Heart left ventricle (tissue), 16 donors: ENCODE measurements around the gene NFE2. TPM values are rescaled to one million over a fixed set of nuclear protein-coding genes. Genes with fewer than 3 reads are reported as not detected.

Experiments used
- ATAC-seq, 4 donors: fragments of 200-7000 bp; cut with Tn5 transposase; one replicate each; pipeline ENCODE4 v1.9.1; 2020 to 2022; ENCODE audit warnings: moderate library complexity in 4 of 4, mild to moderate bottlenecking in 3 of 4, moderate number of reproducible peaks in 1 of 4
- DNase-seq, 5 donors: peaks; one replicate each; pipeline ENCODE4 v3.0.0-alpha.2; 2020
- H3K27ac ChIP-seq, 12 donors: fragments of 200-600 bp; sonication (generic) in 4 of 12; one replicate each; pipeline versions ENCODE4 v1.5.0 to v1.8.0; 2016 to 2022; ENCODE audit warnings: mild to moderate bottlenecking in 2 of 12
- H3K27me3 ChIP-seq, 9 donors: fragments of 200-600 bp; sonication (generic) in 2 of 9; one replicate each; pipeline versions ENCODE4 v1.5.1 to v1.8.0; 2016 to 2022; ENCODE audit warnings: mild to moderate bottlenecking in 3 of 9
- H3K36me3 ChIP-seq, 9 donors: fragments of 200-600 bp; sonication (generic) in 2 of 9; one replicate each; pipeline versions ENCODE4 v1.5.0 to v1.8.0; 2018 to 2022; ENCODE audit warnings: mild to moderate bottlenecking in 2 of 9
- H3K4me1 ChIP-seq, 12 donors: fragments of 200-600 bp; sonication (generic) in 4 of 12; one replicate each; pipeline versions ENCODE4 v1.5.0 to v1.8.0; 2016 to 2022; ENCODE audit warnings: mild to moderate bottlenecking in 3 of 12
- H3K4me3 ChIP-seq, 12 donors: fragments of 200-600 bp; sonication (generic) in 4 of 12; one replicate each; pipeline versions ENCODE4 v1.5.0 to v1.8.0; 2017 to 2022; ENCODE audit warnings: mild to moderate bottlenecking in 9 of 12, moderate library complexity in 4 of 12
- H3K9me3 ChIP-seq, 12 donors: fragments of 200-600 bp; sonication (generic) in 4 of 12; one replicate each; pipeline versions ENCODE4 v1.5.0 to v1.8.0; 2016 to 2022; ENCODE audit warnings: mild to moderate bottlenecking in 1 of 12
- POLR2A ChIP-seq, 2 donors: fragments of 450-650 bp; IDR thresholded peaks; one replicate each; pipeline ENCODE4 v1.6.1; 2017; ENCODE audit warnings: antibody characterized with exemption in 2 of 2, mild to moderate bottlenecking in 2 of 2, moderate library complexity in 2 of 2
- WGBS, 4 donors: extraction: QIAGEN DNeasy Blood & Tissue Kit in 2 of 4; methylation state at CpG; one replicate each; pipeline versions ENCODE4 v1.1.5 to v1.1.7; 2013 to 2018; 5-methylcytosine and 5-hydroxymethylcytosine counted together
- intact Hi-C, 10 donors: fragments of 100-400 bp; cut with DNase I; formaldehyde crosslinking; loops; one replicate each; pipeline versions ENCODE4 v1.11.1 to v1.14.2; 2022
- polyA plus RNA-seq, 2 donors: library from polyadenylated mRNA; stranded (reverse); fragments of 200-250 nt; gene quantifications; one replicate each; pipeline ENCODE4 v1.2.3, GENCODE V29; 2013
- total RNA-seq, 9 donors: library from RNA; depleted of rRNA in 2 of 9; stranded (reverse); fragments of >200 nt in 2 of 9; fragmentation: NEBNext Ultra II Directional in 3 of 9; extraction: Animal tissue kit (Norgen Biotek cat#: 25700) in 3 of 9; gene quantifications; one replicate each; pipeline versions ENCODE4 v1.1.0 to v1.2.4, GENCODE V29; 2016 to 2023
- TF ChIP-seq, protein P1 (sequence below), 12 donors: fragments of 200-600 bp; sonication (generic) in 4 of 12; IDR thresholded peaks; one replicate each; pipeline versions ENCODE4 v1.5.0 to v1.8.0; 2018 to 2022; ENCODE audit warnings: antibody characterized with exemption in 12 of 12, mild to moderate bottlenecking in 5 of 12
- donor health status: ischemic (EF 13 %, LVEDD 7.1; RV severe dilation, severe dysfunction).
- donor health status: healthy with polysubstance abuse.
- donor health status: DM: no; HTN: yes; CAD: no.
- donor health status: DM: no; HTN: no; CAD: no.
- donor health status: ischemic (EF 25% LVEDD 6.9; RV normal size, moderate dysfunction).
- donor health status: ischemic (EF 25% LVEDD 5.7; RV mildly dilated, moderate dysfunction).
- donor health status: healthy.
- donor health status: DM: yes; HTN: yes; CAD: no.
- donor health status: ischemic (EF 35%, LVEDD 5.7; RV mildly dilated, moderate dysfunction).
- donor health status: nonischemic (EF 11% LVEDD 7.7; RV severe dilation, severe dysfunction).
- donor health status: DM: yes; HTN: yes; CAD: no.
- donor health status: PGD.
- donor health status: ischemic (EF 29% LVEDD 5.4; RV normal size, mild dysfunction).
- donor health status: nonischemic (EF 23%, LVEDD 6.1; RV moderate dilation, normal function).

The NFE2 gene
- total and polyA plus RNA-seq, 11 donors: 0.21 to 1.7 (median 0.51) TPM; not detected in 2

DNA sequence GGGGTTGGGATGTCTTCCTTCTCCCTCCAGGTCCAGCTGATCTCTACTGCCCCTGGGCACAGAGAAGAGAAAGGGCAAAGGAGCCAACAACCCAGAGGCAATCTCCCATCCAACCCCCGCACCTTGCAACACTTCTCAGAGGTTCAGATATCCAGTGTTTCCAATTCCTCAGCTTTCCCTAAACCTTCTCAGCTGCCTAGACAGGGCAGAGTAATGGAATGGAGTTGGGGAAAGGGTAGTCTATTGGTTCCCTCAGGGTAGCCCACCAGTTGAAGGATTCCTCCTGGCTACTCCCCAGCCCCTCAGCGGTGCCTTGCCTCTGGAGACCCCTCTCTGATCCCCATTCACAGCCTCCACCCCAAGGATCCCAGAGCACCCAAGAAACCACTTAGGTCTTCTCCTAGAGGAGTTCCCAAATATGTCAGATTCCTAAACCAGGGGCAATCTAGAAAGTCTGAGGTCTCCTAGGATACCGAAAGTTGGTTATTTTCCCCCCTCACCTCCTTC, 537 bp downstream of the NFE2 start:
- H3K4me1 ChIP-seq: peaks cover 0 to 59% (median 7%) of the 10 kb centered on the region in 12 donors
- TF ChIP-seq, protein P1, sequence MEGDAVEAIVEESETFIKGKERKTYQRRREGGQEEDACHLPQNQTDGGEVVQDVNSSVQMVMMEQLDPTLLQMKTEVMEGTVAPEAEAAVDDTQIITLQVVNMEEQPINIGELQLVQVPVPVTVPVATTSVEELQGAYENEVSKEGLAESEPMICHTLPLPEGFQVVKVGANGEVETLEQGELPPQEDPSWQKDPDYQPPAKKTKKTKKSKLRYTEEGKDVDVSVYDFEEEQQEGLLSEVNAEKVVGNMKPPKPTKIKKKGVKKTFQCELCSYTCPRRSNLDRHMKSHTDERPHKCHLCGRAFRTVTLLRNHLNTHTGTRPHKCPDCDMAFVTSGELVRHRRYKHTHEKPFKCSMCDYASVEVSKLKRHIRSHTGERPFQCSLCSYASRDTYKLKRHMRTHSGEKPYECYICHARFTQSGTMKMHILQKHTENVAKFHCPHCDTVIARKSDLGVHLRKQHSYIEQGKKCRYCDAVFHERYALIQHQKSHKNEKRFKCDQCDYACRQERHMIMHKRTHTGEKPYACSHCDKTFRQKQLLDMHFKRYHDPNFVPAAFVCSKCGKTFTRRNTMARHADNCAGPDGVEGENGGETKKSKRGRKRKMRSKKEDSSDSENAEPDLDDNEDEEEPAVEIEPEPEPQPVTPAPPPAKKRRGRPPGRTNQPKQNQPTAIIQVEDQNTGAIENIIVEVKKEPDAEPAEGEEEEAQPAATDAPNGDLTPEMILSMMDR (IDR thresholded peaks at IDR 0.05): no peak
- TF ChIP-seq POLR2A (IDR thresholded peaks at IDR 0.05): no peak
- ATAC-seq (no peak), DNase-seq (no peak)
- no peaks in the 10 kb centered on the region for H3K36me3 ChIP-seq
- H3K4me3 ChIP-seq: peak overlapping the region in 6 of 12 donors; percentile 32 to 49 (median 34)
- intact Hi-C loops: no loop called here
- H3K9me3 ChIP-seq: no peaks in the 10 kb centered on the region
- 44 to 59% (median 55%) methylated on average over 3 of the region's 3 CpGs for WGBS, 4 donors
- H3K27ac ChIP-seq: peak overlapping the region in 1 of 12 donors; percentile 27
- peaks cover 0 to 35% (median 9%) of the 10 kb centered on the region in 9 donors for H3K27me3 ChIP-seq

- Histone ChIP-seq H3K4me1 (peaks cover 0 to 53% (median 7%) of the 10 kb centered on the region in 12 donors), H3K36me3 (no peaks in the 10 kb centered on the region), H3K9me3 (no peaks in the 10 kb centered on the region), H3K27ac (peak overlapping the region in 1 of 12 donors; percentile 1), H3K27me3 (peaks cover 0 to 35% (median 9%) of the 10 kb centered on the region in 9 donors), H3K4me3 (peak overlapping the region in 1 of 12 donors; percentile 49)
- TF ChIP-seq, protein P1 (IDR thresholded peaks at IDR 0.05): no peak
- TF ChIP-seq POLR2A (IDR thresholded peaks at IDR 0.05): no peak
- whole genome bisulfite sequencing, 4 donors: 60 to 70% (median 67%) methylated on average over 8 of the region's 8 CpGs
- no peak for DNase-seq
- no peak for ATAC-seq
- intact Hi-C loops: loop anchor here in 1 of 10 donors (10.0 kb wide), 1 partner anchor 65 kb away; the partner anchor contains the start of gene GPR84
Measured at GRCh38 chr12:54299515-54300224, 1.1 kb downstream of the NFE2 start.

DNA sequence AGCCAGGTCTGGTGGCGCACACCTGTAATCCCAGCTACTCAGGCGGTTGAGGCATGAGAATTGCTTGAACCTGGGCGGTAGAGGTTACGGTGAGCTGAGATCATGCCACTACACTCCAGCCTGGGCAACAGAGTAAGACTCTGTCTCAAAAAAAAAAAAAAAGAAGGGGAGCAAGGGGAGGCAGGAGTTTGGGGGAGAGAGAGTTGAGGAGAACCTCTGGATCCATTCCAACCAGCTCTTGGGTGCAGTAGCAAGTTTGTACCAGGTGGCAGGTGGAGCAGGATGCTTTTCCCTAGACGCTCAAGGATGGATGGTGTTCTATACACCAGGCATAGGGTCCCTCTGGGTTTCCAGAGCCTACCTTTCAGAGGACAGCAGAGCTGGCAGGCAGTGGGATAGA, 1.9 kb downstream of the NFE2 start:
- no peaks in the 10 kb centered on the region for H3K9me3 ChIP-seq
- no peaks in the 10 kb centered on the region for H3K36me3 ChIP-seq
- H3K27me3 ChIP-seq: peaks cover 0 to 32% (median 9%) of the 10 kb centered on the region in 9 donors
- H3K4me3 ChIP-seq: peak overlapping the region in 1 of 12 donors; percentile 49
- DNase-seq (no peak), ATAC-seq (no peak)
- TF ChIP-seq POLR2A (IDR thresholded peaks at IDR 0.05): no peak
- TF ChIP-seq, protein P1 (IDR thresholded peaks at IDR 0.05): no peak
- no peak overlapping the region for H3K27ac ChIP-seq
- H3K4me1 ChIP-seq: peaks cover 0 to 52% (median 3%) of the 10 kb centered on the region in 12 donors
- 90 to 95% (median 93%) methylated on average over 5 of the region's 5 CpGs for WGBS, 4 donors
- intact Hi-C loops: loop anchor here in 1 of 10 donors (10.0 kb wide), 1 partner anchor 66 kb away; the partner anchor contains the start of gene GPR84

GRCh38 chr12:54296393-54297099, 4.3 kb downstream of the NFE2 start:
- H3K4me1 ChIP-seq: peaks cover 0 to 52% (median 3%) of the 10 kb centered on the region in 12 donors
- peaks cover 0 to 31% (median 8%) of the 10 kb centered on the region in 9 donors for H3K27me3 ChIP-seq
- DNase-seq (no peak), ATAC-seq (no peak)
- 62 to 75% (median 70%) methylated on average over 5 of the region's 5 CpGs for WGBS, 4 donors
- H3K4me3 ChIP-seq: no peak overlapping the region
- no peaks in the 10 kb centered on the region for H3K36me3 ChIP-seq
- no peaks in the 10 kb centered on the region for H3K9me3 ChIP-seq
- no peak overlapping the region for H3K27ac ChIP-seq
- intact Hi-C loops: loop anchor here in 1 of 10 donors (10.0 kb wide), 1 partner anchor 68 kb away; the partner anchor contains the start of gene GPR84
- TF ChIP-seq, protein P1 (IDR thresholded peaks at IDR 0.05): no peak
- TF ChIP-seq POLR2A (IDR thresholded peaks at IDR 0.05): no peak
